T-cell (primary cell): ENCODE results near the gene LDLRAD4. TPM values are rescaled to one million over a fixed set of nuclear protein-coding genes. Genes with fewer than 3 reads are reported as not detected.

ENCODE experiments used
- ATAC-seq, 4 experiments: fragments of 200-7000 bp in 3 of 4; fragments of 150-1000 bp in 1 of 4; cut with Tn5 transposase; replicated peaks in 1 of 4; 1 replicate in 3 of 4; 2 replicates in 1 of 4; pipeline ENCODE4 v1.10.0; 2021; ENCODE audit warnings: moderate library complexity in 3 of 4, mild to moderate bottlenecking in 2 of 4, moderate number of reproducible peaks in 1 of 4
- CTCF ChIA-PET, 2 donors: fragments of 300-600 bp; sonication (Branson Sonifier 250); formaldehyde crosslinking; loops; one replicate each; lab custom pipeline; 2022; ENCODE audit warnings: antibody characterized with exemption in 2 of 2; lab: Charles Lee
- POLR2A ChIA-PET, 2 donors: fragments of 300-600 bp; sonication (Branson Sonifier 250); formaldehyde crosslinking; loops; one replicate each; lab custom pipeline; 2022; ENCODE audit warnings: antibody characterized with exemption in 2 of 2; lab: Charles Lee
- DNase-seq, 35 experiments: peaks; one replicate each; pipeline versions ENCODE4 v3.0.0 to v3.0.0-alpha.2; 2013 to 2023
- H3K27ac ChIP-seq: one replicate; pipeline ENCODE4 v1.5.1; 2013; ENCODE audit warnings: low read length
- H3K27me3 ChIP-seq, 2 experiments: replicated peaks in 1 of 2; 1 replicate in 1 of 2; 2 replicates in 1 of 2; pipeline versions ENCODE4 v1.6.1 to v1.7.0; 2013; ENCODE audit warnings: low read length in 1 of 2, mixed read lengths in 1 of 2; ENCODE audit not compliant: control insufficient read depth in 2 of 2, insufficient read depth in 2 of 2; ENCODE audit errors: extremely low read depth in 1 of 2
- H3K36me3 ChIP-seq, 2 donors: 1 replicate in 1 of 2; 2 replicates in 1 of 2; pipeline versions ENCODE4 v1.6.1 to v1.7.0; 2013; ENCODE audit warnings: low read length in 1 of 2; ENCODE audit not compliant: control insufficient read depth in 2 of 2, insufficient read depth in 1 of 2; ENCODE audit errors: extremely low read depth in 1 of 2
- H3K4me1 ChIP-seq, 2 experiments: 1 replicate in 1 of 2; 2 replicates in 1 of 2; pipeline versions ENCODE4 v1.6.1 to v1.7.0; 2013; ENCODE audit warnings: low read length in 2 of 2, mixed read lengths in 1 of 2; ENCODE audit not compliant: insufficient read depth in 2 of 2, control insufficient read depth in 1 of 2; ENCODE audit errors: extremely low read depth in 1 of 2
- H3K4me3 ChIP-seq, 2 donors: 1 replicate in 1 of 2; 2 replicates in 1 of 2; pipeline versions ENCODE4 v1.5.1 to v1.7.0; 2013; ENCODE audit warnings: mild to moderate bottlenecking in 2 of 2, low read length in 1 of 2, moderate library complexity in 1 of 2; ENCODE audit not compliant: control insufficient read depth in 1 of 2; ENCODE audit errors: extremely low read depth in 1 of 2
- H3K9me3 ChIP-seq: 2 replicates; pipeline ENCODE4 v1.7.0; 2013
- H3K27ac Mint-ChIP-seq, 2 donors: one replicate each; pipeline ENCODE4 v1.8.0; 2020 to 2021; ENCODE audit warnings: mild to moderate bottlenecking in 2 of 2, mixed read lengths in 2 of 2
- H3K27me3 Mint-ChIP-seq, 2 donors: one replicate each; pipeline ENCODE4 v1.8.0; 2021 to 2022; ENCODE audit warnings: mixed read lengths in 2 of 2
- H3K36me3 Mint-ChIP-seq: one replicate; pipeline ENCODE4 v1.8.0; 2021; ENCODE audit warnings: mixed read lengths
- H3K4me1 Mint-ChIP-seq, 3 donors: one replicate each; pipeline ENCODE4 v1.8.0; 2020 to 2022; ENCODE audit warnings: mixed read lengths in 3 of 3, mild to moderate bottlenecking in 1 of 3
- H3K4me3 Mint-ChIP-seq, 3 donors: one replicate each; pipeline ENCODE4 v1.8.0; 2020 to 2022; ENCODE audit warnings: mild to moderate bottlenecking in 3 of 3, mixed read lengths in 3 of 3, moderate library complexity in 3 of 3
- H3K9me3 Mint-ChIP-seq, 3 donors: one replicate each; pipeline ENCODE4 v1.8.0; 2020 to 2022; ENCODE audit warnings: mixed read lengths in 3 of 3
- WGBS: methylation state at CpG from one replicate; pipeline ENCODE4 v1.1.5; 2013; ENCODE audit warnings: missing lambda C conversion rate; ENCODE audit not compliant: insufficient coverage; 5-methylcytosine and 5-hydroxymethylcytosine counted together
- total RNA-seq, 35 experiments: library from RNA in 6 of 35; stranded (reverse) in 6 of 35; fragments of 120-200 nt in 1 of 35; gene quantifications; one replicate each; pipeline versions ENCODE4 v1.2.1 to v1.2.4 and lab custom pipeline; 2013 to 2026

LDLRAD4 gene
- total RNA-seq, 5 donors from 2014 or later (not counting 1 experiment from before 2014, with no cell fraction given), result 57.6 to 80.8 (median 72.4) TPM

DNA sequence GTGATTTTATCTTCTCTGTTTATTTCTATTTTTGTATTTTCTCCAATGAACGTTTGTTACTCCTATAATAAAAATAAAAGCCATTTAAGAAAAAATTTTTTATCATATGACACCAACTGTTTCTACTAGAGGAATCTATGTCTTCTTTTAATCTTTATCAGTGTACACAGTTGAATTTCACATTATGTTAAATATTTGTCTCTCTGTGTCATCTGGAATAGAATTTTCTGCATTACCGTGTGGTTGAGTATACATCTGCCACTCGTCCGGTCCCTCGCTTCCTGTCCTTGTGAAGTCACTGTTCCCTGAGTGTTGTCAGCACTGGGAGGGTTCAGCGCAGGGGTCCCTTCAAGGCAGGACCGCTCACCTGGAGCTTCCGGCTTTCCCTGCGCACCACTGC, 99.2 kb downstream of the LDLRAD4 start:
- Mint-ChIP-seq H3K27ac (no peak overlapping the region), H3K36me3 (peaks cover 13% of the 10 kb centered on the region), H3K4me3 (no peak overlapping the region), H3K9me3 (peaks cover 10 to 21% (median 16%) of the 10 kb centered on the region in 3 donors), H3K27me3 (no peaks in the 10 kb centered on the region), H3K4me1 (peaks cover 19 to 25% (median 20%) of the 10 kb centered on the region in 3 donors)
- Histone ChIP-seq H3K27me3 (no peaks in the 10 kb centered on the region), H3K36me3 (no peaks in the 10 kb centered on the region), H3K4me1 (peaks cover 14 to 16% of the 10 kb centered on the region in 2 experiments), H3K4me3 (no peak overlapping the region), H3K27ac (no peak overlapping the region), H3K9me3 (no peaks in the 10 kb centered on the region)
- WGBS, result 90% methylated on average over 8 of the region's 9 CpGs
- no peak for DNase-seq
- no peak for ATAC-seq
- CTCF ChIA-PET, result interaction anchor here (0.6 to 1.5 kb wide), 2 partner anchors 102 to 379 kb away, joined by 3 to 5 read pairs; no protein-coding TSS in a partner anchor
- POLR2A ChIA-PET, result interaction anchor here in 1 of 2 donors (0.7 kb wide), 1 partner anchor 12 kb away, joined by 4 read pairs; no protein-coding TSS in a partner anchor

DNA sequence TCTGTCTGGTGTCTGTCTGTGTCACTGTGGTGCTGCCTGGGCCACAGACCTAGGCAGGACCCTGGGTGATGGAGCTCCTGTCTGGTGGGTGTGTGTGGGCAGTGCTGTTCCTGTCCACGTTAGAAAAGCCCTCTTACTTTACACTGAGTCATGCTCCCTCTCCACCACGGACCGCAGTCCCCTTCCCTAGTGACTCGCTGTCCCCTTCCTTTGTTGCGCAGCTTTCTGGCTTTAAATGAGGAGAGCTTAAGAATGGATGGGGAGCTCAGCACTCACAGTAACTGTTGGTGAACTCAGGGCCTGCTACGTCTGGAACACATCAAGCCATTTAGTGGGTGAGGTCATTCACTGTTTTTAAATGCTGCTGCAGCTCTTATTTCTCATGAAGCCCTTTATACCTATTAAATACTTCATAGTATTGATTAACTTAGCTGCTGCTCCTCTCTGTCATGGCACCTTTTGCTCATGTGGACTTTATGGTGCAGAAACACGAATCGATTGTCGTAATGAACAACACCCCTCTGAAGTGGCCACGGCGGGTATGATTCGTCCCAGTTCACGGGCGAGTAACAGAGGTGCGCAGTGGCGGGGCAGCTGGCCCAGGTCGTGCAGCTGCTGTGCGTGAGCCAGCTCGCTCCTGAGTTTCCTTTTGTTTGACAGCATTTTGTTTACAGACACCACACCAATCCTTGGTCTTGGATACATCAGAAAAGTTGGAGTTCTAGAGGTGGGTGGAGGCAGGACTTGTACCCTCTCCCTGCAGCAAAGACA, 100.4 kb downstream of the LDLRAD4 start:
- no peak overlapping the region for H3K27ac ChIP-seq
- no peak for DNase-seq
- peaks cover 7 to 14% (median 9%) of the 10 kb centered on the region in 3 donors for H3K4me1 Mint-ChIP-seq
- no peaks in the 10 kb centered on the region for H3K9me3 ChIP-seq
- no peaks in the 10 kb centered on the region for H3K36me3 ChIP-seq
- H3K27me3 ChIP-seq, result no peaks in the 10 kb centered on the region
- no peaks in the 10 kb centered on the region for H3K27me3 Mint-ChIP-seq
- CTCF ChIA-PET, result interaction anchor here in 1 of 2 donors (1.5 kb wide), 1 partner anchor 103 kb away, joined by 5 read pairs; no protein-coding TSS in a partner anchor
- 88% methylated on average over 5 of the region's 19 CpGs for WGBS
- H3K4me1 ChIP-seq, result peaks cover 5 to 6% of the 10 kb centered on the region in 2 experiments
- H3K36me3 Mint-ChIP-seq, result peaks cover 13% of the 10 kb centered on the region
- H3K27ac Mint-ChIP-seq, result no peak overlapping the region
- POLR2A ChIA-PET, result no interaction called here
- no peak overlapping the region for H3K4me3 ChIP-seq
- no peak for ATAC-seq
- no peak overlapping the region for H3K4me3 Mint-ChIP-seq
- H3K9me3 Mint-ChIP-seq, result peaks cover 10 to 21% (median 16%) of the 10 kb centered on the region in 3 donors

DNA sequence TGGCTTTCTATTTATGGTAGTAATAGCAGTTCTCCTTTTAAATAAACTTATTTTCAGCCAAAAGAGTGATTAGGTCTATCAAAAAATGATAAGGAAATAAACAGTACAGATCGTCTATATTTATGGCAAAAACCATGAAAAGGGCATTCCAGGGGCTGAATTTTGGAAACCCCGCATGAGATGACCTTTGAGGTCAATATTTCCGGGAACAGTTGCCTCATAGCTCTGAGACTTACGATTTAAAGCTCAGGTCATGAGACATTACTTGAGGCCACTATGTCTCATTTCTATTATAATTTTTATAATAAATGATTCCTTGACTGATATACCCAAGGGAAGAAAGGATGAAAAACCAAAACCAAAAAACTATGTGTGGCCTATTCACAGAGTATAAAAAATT, 101.1 kb downstream of the LDLRAD4 start:
- Histone ChIP-seq H3K4me3 (no peak overlapping the region), H3K4me1 (peaks cover 0 to 4% of the 10 kb centered on the region in 2 experiments), H3K27me3 (no peaks in the 10 kb centered on the region), H3K9me3 (no peaks in the 10 kb centered on the region), H3K27ac (no peak overlapping the region), H3K36me3 (no peaks in the 10 kb centered on the region)
- 67% methylated on average over 1 of the region's 4 CpGs for WGBS
- ChIA-PET POLR2A (no interaction called here), CTCF (no interaction called here)
- Mint-ChIP-seq H3K27ac (no peak overlapping the region), H3K4me3 (no peak overlapping the region), H3K4me1 (peaks cover 1 to 9% (median 2%) of the 10 kb centered on the region in 3 donors), H3K27me3 (no peaks in the 10 kb centered on the region), H3K9me3 (peaks cover 10 to 18% (median 16%) of the 10 kb centered on the region in 3 donors), H3K36me3 (peaks cover 9% of the 10 kb centered on the region)
- DNase-seq, result no peak
- ATAC-seq, result no peak

DNA sequence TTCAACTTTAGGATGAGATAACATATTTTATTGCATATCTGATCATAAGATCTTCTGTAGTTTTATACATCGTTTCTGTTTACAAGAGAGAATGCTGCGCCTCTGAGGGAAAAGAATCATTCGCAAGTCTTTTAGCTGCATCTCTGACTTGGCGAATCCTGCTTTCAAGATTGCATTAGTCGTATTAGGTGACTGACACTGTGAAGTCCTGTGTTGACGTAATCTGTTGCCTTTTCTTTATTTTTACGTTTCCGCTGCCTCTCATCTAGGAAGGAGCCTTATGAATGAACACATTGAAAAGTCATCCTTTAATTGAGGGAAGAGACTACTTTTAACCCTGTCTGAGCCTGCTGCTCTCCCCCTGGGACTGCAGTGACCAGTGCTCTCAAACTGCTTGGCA, 101.5 kb downstream of the LDLRAD4 start:
- Mint-ChIP-seq H3K4me3 (no peak overlapping the region), H3K9me3 (peaks cover 10 to 16% (median 16%) of the 10 kb centered on the region in 3 donors), H3K4me1 (peaks cover 0 to 8% (median 0%) of the 10 kb centered on the region in 3 donors), H3K27me3 (no peaks in the 10 kb centered on the region), H3K36me3 (peaks cover 6% of the 10 kb centered on the region), H3K27ac (no peak overlapping the region)
- WGBS, result 88% methylated on average over 5 of the region's 8 CpGs
- POLR2A ChIA-PET, result no interaction called here
- no peaks in the 10 kb centered on the region for H3K4me1 ChIP-seq
- no peak overlapping the region for H3K27ac ChIP-seq
- H3K27me3 ChIP-seq, result no peaks in the 10 kb centered on the region
- H3K9me3 ChIP-seq, result no peaks in the 10 kb centered on the region
- no peak for DNase-seq
- no peak overlapping the region for H3K4me3 ChIP-seq
- ATAC-seq, result no peak
- no peaks in the 10 kb centered on the region for H3K36me3 ChIP-seq
- CTCF ChIA-PET, result no interaction called here

- 95% methylated on average over 10 of the region's 17 CpGs for WGBS
- no peaks in the 10 kb centered on the region for H3K27me3 Mint-ChIP-seq
- Histone ChIP-seq H3K4me3 (no peak overlapping the region), H3K9me3 (no peaks in the 10 kb centered on the region), H3K27ac (no peak overlapping the region), H3K4me1 (no peaks in the 10 kb centered on the region), H3K27me3 (no peaks in the 10 kb centered on the region), H3K36me3 (no peaks in the 10 kb centered on the region)
- DNase-seq, result no peak
- H3K4me1 Mint-ChIP-seq, result peaks cover 0 to 9% (median 0%) of the 10 kb centered on the region in 3 donors
- no peaks in the 10 kb centered on the region for H3K36me3 Mint-ChIP-seq
- POLR2A ChIA-PET, result no interaction called here
- H3K4me3 Mint-ChIP-seq, result no peak overlapping the region
- CTCF ChIA-PET, result no interaction called here
- H3K9me3 Mint-ChIP-seq, result peaks cover 7 to 9% (median 9%) of the 10 kb centered on the region in 3 donors
- H3K27ac Mint-ChIP-seq, result no peak overlapping the region
- no peak for ATAC-seq
These were observed 102.4 kb downstream of the LDLRAD4 start for GRCh38 chr18:13320891-13321425.

- Histone ChIP-seq H3K27ac (no peak overlapping the region), H3K4me1 (no peaks in the 10 kb centered on the region), H3K4me3 (no peak overlapping the region), H3K36me3 (no peaks in the 10 kb centered on the region), H3K9me3 (no peaks in the 10 kb centered on the region), H3K27me3 (no peaks in the 10 kb centered on the region)
- Mint-ChIP-seq H3K9me3 (no peaks in the 10 kb centered on the region), H3K4me3 (no peak overlapping the region), H3K36me3 (no peaks in the 10 kb centered on the region), H3K4me1 (peaks cover 0 to 14% (median under 1%) of the 10 kb centered on the region in 3 donors), H3K27ac (no peak overlapping the region), H3K27me3 (no peaks in the 10 kb centered on the region)
- ChIA-PET CTCF (interaction anchor here in 1 of 2 donors (0.6 to 0.7 kb wide), 2 partner anchors 197 to 409 kb away, joined by 4 to 5 read pairs; no protein-coding TSS in a partner anchor), POLR2A (no interaction called here)
- WGBS, result no CpG with 5 or more reads among the region's 1 CpG
- ATAC-seq (no peak), DNase-seq (no peak)
These were observed 103.4 kb downstream of the LDLRAD4 start for GRCh38 chr18:13321923-13322322.
